Endothelial cell of umbilical vein (primary cell): ENCODE results near the gene CTAGE9. TPM values are rescaled to one million over a fixed set of nuclear protein-coding genes. Genes with fewer than 3 reads are reported as not detected.
A peak's percentile ranks its signal among the peaks of the same experiment; 100 is the strongest.

Source experiments
- BruUV-seq: library from RNA; stranded (reverse); fragments of 400-500 nt; replicated peaks from 2 replicates; lab custom pipeline; 2021; lab: Mats Ljungman, UMichigan
- CTCF ChIA-PET: fragments of 300-600, 350-600 bp; sonication (Branson Sonifier 250); formaldehyde crosslinking; loops from one replicate; lab custom pipeline; 2021; ENCODE audit warnings: antibody characterized with exemption, inconsistent platforms; lab: Charles Lee
- POLR2A ChIA-PET: fragments of 300-600, 350-600 bp; sonication (Branson Sonifier 250); formaldehyde crosslinking; loops from one replicate; lab custom pipeline; 2021; ENCODE audit warnings: antibody characterized with exemption, inconsistent platforms; lab: Charles Lee
- DNase-seq: peaks from one replicate; pipeline ENCODE4 v3.0.0-alpha.2; 2011; ENCODE audit warnings: low read depth, low spot score
- FAIRE-seq: peaks from 2 replicates; lab custom pipeline; 2011; peaks lifted over from hg19 to GRCh38; lab: Jason Lieb, UNC
- H2AFZ ChIP-seq: 2 replicates; pipeline ENCODE4 v1.6.0; 2012; ENCODE audit warnings: low read depth, low read length, control low read depth, inconsistent platforms
- H3K27ac ChIP-seq: 2 replicates; pipeline ENCODE4 v1.5.1; 2011; ENCODE audit warnings: low read depth, mild to moderate bottlenecking, control low read depth, low read length, moderate library complexity; ENCODE audit not compliant: insufficient read depth
- H3K27me3 ChIP-seq, 2 experiments: 2 replicates each; pipeline versions ENCODE4 v1.6.0 to v1.6.1; 2011; ENCODE audit warnings: low read length in 2 of 2, mixed read lengths in 1 of 2; ENCODE audit not compliant: control insufficient read depth in 2 of 2, insufficient read depth in 2 of 2
- H3K36me3 ChIP-seq, 2 experiments: 2 replicates in 1 of 2; 3 replicates in 1 of 2; pipeline ENCODE4 v1.5.1; 2011; ENCODE audit warnings: low read length in 2 of 2, mild to moderate bottlenecking in 1 of 2, moderate library complexity in 1 of 2; ENCODE audit not compliant: control insufficient read depth in 2 of 2, insufficient read depth in 2 of 2; ENCODE audit errors: extremely low read depth in 1 of 2
- H3K4me1 ChIP-seq: 3 replicates; pipeline ENCODE4 v1.5.1; 2011; ENCODE audit warnings: mild to moderate bottlenecking, low read length; ENCODE audit not compliant: control insufficient read depth, insufficient read depth; ENCODE audit errors: extremely low read depth
- H3K4me2 ChIP-seq: 2 replicates; pipeline ENCODE4 v1.6.1; 2011; ENCODE audit warnings: low read length, control low read depth, mixed read lengths; ENCODE audit not compliant: insufficient read depth
- H3K4me3 ChIP-seq, 3 experiments: fragments of 200-600 bp in 1 of 3; sonication (generic), shearing (Covaris generic) in 1 of 3; replicated peaks in 1 of 3; 2 replicates each; pipeline ENCODE4 v1.5.1; 2011 to 2016; ENCODE audit warnings: control low read depth in 3 of 3, low read length in 3 of 3, mild to moderate bottlenecking in 2 of 3, inconsistent platforms in 1 of 3, low read depth in 1 of 3, moderate library complexity in 1 of 3; ENCODE audit not compliant: insufficient read depth in 1 of 3
- H3K79me2 ChIP-seq: 2 replicates; pipeline ENCODE4 v1.6.0; 2012; ENCODE audit warnings: low read length, inconsistent platforms; ENCODE audit not compliant: control insufficient read depth, insufficient read depth
- H3K9ac ChIP-seq: replicated peaks from 2 replicates; pipeline ENCODE3; 2011; ENCODE audit warnings: low read length, control low read depth; ENCODE audit not compliant: insufficient read depth; ENCODE audit errors: extremely low read depth
- H3K9me1 ChIP-seq: replicated peaks from 3 replicates; pipeline ENCODE4 v1.6.0; 2011; ENCODE audit warnings: mild to moderate bottlenecking, low read length; ENCODE audit not compliant: control insufficient read depth, insufficient read depth; ENCODE audit errors: extremely low read depth
- H3K9me3 ChIP-seq: replicated peaks from 2 replicates; pipeline ENCODE4 v1.5.1; 2012; ENCODE audit warnings: low read length, inconsistent platforms; ENCODE audit not compliant: control insufficient read depth, insufficient read depth
- H4K20me1 ChIP-seq: replicated peaks from 2 replicates; pipeline ENCODE3; 2011; ENCODE audit warnings: mild to moderate bottlenecking, low read length; ENCODE audit not compliant: control insufficient read depth, insufficient read depth; ENCODE audit errors: extremely low read depth
- CTCF ChIP-seq, 2 donors: IDR thresholded peaks; 1 replicate in 1 of 2; 2 replicates in 1 of 2; pipeline ENCODE4 v1.5.1; 2011; ENCODE audit warnings: low read length in 2 of 2, mild to moderate bottlenecking in 2 of 2, moderate library complexity in 2 of 2, control low read depth in 1 of 2, inconsistent platforms in 1 of 2, low read depth in 1 of 2; ENCODE audit not compliant: insufficient read depth in 1 of 2; ENCODE audit errors: extremely low read depth in 1 of 2
- EZH2 ChIP-seq: IDR thresholded peaks from 2 replicates; pipeline ENCODE4 v1.6.1; 2012; ENCODE audit warnings: borderline replicate concordance, low read depth, mild to moderate bottlenecking, moderate library complexity, low read length, inconsistent platforms; ENCODE audit not compliant: severe bottlenecking
- FOS ChIP-seq: IDR thresholded peaks from 2 replicates; pipeline ENCODE4 v1.6.1; 2011; ENCODE audit warnings: mild to moderate bottlenecking, low read length, moderate library complexity, borderline replicate concordance; ENCODE audit not compliant: insufficient read depth
- GATA2 ChIP-seq: IDR thresholded peaks from 2 replicates; pipeline ENCODE4 v1.7.0; 2011; ENCODE audit warnings: low read depth, mild to moderate bottlenecking, moderate library complexity, mixed read lengths, low read length; ENCODE audit not compliant: insufficient read length, insufficient read depth
- JUN ChIP-seq: IDR thresholded peaks from 2 replicates; pipeline ENCODE4 v1.6.1; 2011; ENCODE audit warnings: borderline replicate concordance, low read depth; ENCODE audit not compliant: insufficient read length, insufficient read depth
- MAX ChIP-seq: IDR thresholded peaks from 2 replicates; pipeline ENCODE4 v1.6.1; 2011; ENCODE audit not compliant: insufficient read depth, insufficient read length
- MYC ChIP-seq: IDR thresholded peaks from one replicate; pipeline ENCODE4 v1.6.1; 2011; ENCODE audit warnings: mild to moderate bottlenecking, low read depth, low read length
- POLR2A ChIP-seq: IDR thresholded peaks from 2 replicates; pipeline ENCODE4 v1.6.1; 2012; ENCODE audit warnings: low read depth, mild to moderate bottlenecking, control low read depth, low read length
- POLR2AphosphoS5 ChIP-seq: IDR thresholded peaks from 2 replicates; pipeline ENCODE4 v1.6.1; 2012; ENCODE audit warnings: low read depth, mild to moderate bottlenecking, control low read depth, low read length, moderate library complexity; ENCODE audit not compliant: insufficient read depth
- dilution Hi-C: fragments of 300-500 bp; cut with MboI; formaldehyde crosslinking; loops from one replicate; pipeline ENCODE4 v1.15.0; 2019; ENCODE audit warnings: low sequenced_read_pairs; ENCODE audit not compliant: extremely low pct_ligation_motif_present
- intact Hi-C: fragments of 100-400 bp; cut with micrococcal nuclease; formaldehyde crosslinking; loops from one replicate; pipeline ENCODE4 v1.10.0; 2022
- polyA plus RNA-seq, 4 experiments: library from polyadenylated mRNA; depleted of rRNA in 3 of 4; stranded (reverse) in 3 of 4; unstranded in 1 of 4; fragments of >200 nt; gene quantifications; 2 replicates each; pipeline versions ENCODE4 v1.2.1 to v1.2.3, GENCODE V29; 2011 to 2012; ENCODE audit warnings: missing spikeins in 1 of 4
- total RNA-seq: library from RNA; stranded (reverse); gene quantifications from 2 replicates; pipeline ENCODE4 v1.2.3, GENCODE V29; 2021

The CTAGE9 gene
- total and polyA plus RNA-seq, 2 donors (not counting 3 experiments of a cell fraction or from before 2014, with no cell fraction given): not detected

GRCh38 chr6:131756039-131756438 is 45.2 kb upstream of the CTAGE9 start:
- dilution Hi-C loops (no loop called here), intact Hi-C loops (no loop called here)
- FAIRE-seq: peak; percentile 40
- CTCF ChIA-PET: no interaction called here
- POLR2A ChIA-PET: no interaction called here
- Histone ChIP-seq H3K9ac (no peak overlapping the region), H2AFZ (no peak overlapping the region), H3K36me3 (no peaks in the 10 kb centered on the region), H3K27ac (no peak overlapping the region), H3K9me1 (no peaks in the 10 kb centered on the region), H3K9me3 (no peaks in the 10 kb centered on the region), H4K20me1 (no peaks in the 10 kb centered on the region), H3K79me2 (no peaks in the 10 kb centered on the region), H3K4me1 (no peaks in the 10 kb centered on the region), H3K4me2 (no peak overlapping the region), H3K4me3 (no peak overlapping the region), H3K27me3 (peaks cover 0 to 2% of the 10 kb centered on the region in 2 experiments)
- BruUV-seq: no TSS peak
- DNase-seq: no peak
- no peak for TF ChIP-seq JUN
- no peak for TF ChIP-seq FOS

GRCh38 chr6:131755597-131755996 is 44.8 kb upstream of the CTAGE9 start:
- BruUV-seq: no TSS peak
- Histone ChIP-seq H3K9me1 (no peaks in the 10 kb centered on the region), H3K27ac (no peak overlapping the region), H4K20me1 (no peaks in the 10 kb centered on the region), H3K79me2 (no peaks in the 10 kb centered on the region), H2AFZ (no peak overlapping the region), H3K36me3 (no peaks in the 10 kb centered on the region), H3K9ac (no peak overlapping the region), H3K9me3 (no peaks in the 10 kb centered on the region), H3K4me1 (no peaks in the 10 kb centered on the region), H3K4me3 (no peak overlapping the region), H3K4me2 (no peak overlapping the region), H3K27me3 (peaks cover 0 to 2% of the 10 kb centered on the region in 2 experiments)
- FAIRE-seq: no peak
- POLR2A ChIA-PET: no interaction called here
- CTCF ChIA-PET: interaction anchor here (0.8 kb wide), 1 partner anchor 11 kb away, joined by 3 read pairs; no protein-coding TSS in a partner anchor
- no peak for DNase-seq
- intact Hi-C loops: no loop called here
- dilution Hi-C loops: no loop called here
- TF ChIP-seq POLR2AphosphoS5 (no peak), JUN (no peak), FOS (no peak), MAX (no peak), CTCF (IDR thresholded peaks at IDR 0.05; ENCODE audit: extremely low read depth in 1 of 2, insufficient read depth in 1 of 2, low read depth in 1 of 2, low read length in 2 of 2) (no peak), POLR2A (no peak), MYC (no peak), GATA2 (no peak), EZH2 (no peak)
